GM12874 (cell line): ENCODE measurements around the gene MMP19.

ENCODE experiments used
- TF ChIP-seq, protein P1 (sequence below): IDR thresholded peaks from 2 replicates; pipeline ENCODE4 v1.5.1; 2011; ENCODE audit warnings: low read depth, mild to moderate bottlenecking, control low read depth, low read length, moderate library complexity; ENCODE audit not compliant: insufficient read depth

The MMP19 gene

DNA sequence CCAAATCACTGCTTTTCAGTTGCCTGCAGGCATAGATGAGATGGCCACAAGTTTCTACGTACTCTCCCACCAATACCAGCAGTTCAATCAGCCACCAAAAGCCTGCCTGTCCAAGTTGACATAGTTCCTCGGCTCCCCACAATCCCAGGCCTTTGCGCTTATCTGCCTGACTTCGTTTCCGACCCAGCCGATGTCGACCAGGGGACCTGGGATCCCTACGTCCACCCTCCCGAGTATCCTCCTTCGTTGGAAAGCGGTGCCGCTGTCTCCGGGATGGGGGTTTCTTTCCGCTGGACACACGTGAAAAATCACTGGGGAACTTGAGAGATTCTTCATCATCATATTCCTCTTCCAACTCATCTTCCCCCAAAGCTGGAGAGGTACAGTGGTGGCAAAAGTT is 14.9 kb downstream of the MMP19 start:
- TF ChIP-seq, protein P1, sequence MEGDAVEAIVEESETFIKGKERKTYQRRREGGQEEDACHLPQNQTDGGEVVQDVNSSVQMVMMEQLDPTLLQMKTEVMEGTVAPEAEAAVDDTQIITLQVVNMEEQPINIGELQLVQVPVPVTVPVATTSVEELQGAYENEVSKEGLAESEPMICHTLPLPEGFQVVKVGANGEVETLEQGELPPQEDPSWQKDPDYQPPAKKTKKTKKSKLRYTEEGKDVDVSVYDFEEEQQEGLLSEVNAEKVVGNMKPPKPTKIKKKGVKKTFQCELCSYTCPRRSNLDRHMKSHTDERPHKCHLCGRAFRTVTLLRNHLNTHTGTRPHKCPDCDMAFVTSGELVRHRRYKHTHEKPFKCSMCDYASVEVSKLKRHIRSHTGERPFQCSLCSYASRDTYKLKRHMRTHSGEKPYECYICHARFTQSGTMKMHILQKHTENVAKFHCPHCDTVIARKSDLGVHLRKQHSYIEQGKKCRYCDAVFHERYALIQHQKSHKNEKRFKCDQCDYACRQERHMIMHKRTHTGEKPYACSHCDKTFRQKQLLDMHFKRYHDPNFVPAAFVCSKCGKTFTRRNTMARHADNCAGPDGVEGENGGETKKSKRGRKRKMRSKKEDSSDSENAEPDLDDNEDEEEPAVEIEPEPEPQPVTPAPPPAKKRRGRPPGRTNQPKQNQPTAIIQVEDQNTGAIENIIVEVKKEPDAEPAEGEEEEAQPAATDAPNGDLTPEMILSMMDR: no peak

DNA sequence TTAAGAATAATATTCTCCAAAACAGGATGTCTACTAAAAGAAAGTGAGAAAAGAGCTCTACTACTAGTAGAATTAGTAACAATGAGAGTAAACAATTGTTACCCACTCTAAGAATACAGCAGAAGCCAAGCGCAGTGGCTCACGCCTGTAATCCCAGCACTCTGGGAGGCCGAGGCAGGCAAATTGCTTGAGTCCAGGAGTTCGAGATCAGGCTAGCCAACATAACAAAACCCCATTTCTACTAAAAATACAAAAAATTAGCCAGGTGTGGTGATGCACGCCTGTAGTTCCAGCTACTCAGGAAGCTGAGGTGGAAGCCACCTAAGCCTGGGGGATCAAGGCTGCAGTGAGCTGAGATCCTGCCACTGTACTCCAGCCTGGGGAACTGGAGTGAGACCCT is 18.0 kb downstream of the MMP19 start:
- TF ChIP-seq, protein P1: no peak

DNA sequence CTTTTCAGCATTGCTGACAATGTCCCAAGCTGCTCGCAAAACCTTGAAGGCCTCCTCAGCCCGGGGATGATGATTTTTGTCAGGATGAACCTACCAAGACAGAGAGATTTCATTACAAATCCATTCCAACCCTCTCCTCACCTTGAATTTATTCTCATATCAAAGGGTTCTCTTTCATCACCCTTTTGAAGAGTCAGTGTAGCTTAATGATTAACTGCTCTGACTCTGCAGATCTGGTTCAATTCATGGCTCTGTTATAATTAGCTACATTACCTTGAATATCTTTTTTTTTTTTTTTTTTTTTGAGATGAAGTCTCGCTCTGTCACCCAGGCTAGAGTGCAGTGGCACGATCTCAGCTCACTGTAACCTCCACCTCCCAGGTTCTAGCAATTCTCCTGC is 19.3 kb downstream of the MMP19 start:
- TF ChIP-seq, protein P1: no peak

DNA sequence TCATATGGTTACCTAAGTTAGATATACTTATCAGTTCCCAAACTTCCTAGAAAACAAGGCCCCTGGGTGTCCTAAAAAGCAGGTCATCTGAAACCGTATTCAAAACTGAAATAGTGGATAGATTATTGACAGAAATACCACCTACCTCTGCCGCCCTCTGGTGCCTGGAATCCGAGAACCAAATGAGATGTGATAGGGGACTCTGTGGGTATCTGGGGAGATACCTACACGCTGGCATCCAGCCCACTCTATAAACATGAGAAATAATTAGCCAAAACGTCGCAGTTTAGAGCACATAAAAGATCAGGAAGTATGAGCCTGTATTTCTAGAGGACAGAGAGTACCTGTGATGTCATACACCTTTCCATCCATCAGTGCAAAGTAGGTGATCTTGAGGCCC is 20.5 kb downstream of the MMP19 start:
- TF ChIP-seq, protein P1: no peak

DNA sequence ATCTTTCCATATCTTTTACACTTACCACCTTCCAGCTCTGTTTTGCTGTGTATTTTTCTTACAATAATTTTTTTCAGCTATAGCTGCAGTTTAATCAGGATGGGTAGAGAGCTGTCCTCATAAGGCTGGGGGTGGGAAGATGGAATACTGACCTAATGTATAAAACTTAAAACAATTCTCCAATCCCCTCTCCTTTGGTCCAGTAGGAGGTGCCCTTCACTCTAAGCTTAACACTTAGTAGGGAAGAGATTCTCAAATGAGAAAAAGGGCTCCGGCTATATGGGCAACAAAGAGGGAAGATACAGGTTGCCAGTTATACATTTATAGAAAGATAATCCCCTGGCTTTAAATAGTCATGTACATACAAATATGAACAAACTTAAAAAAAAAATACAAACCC is 22.1 kb downstream of the MMP19 start:
- TF ChIP-seq, protein P1: no peak

DNA sequence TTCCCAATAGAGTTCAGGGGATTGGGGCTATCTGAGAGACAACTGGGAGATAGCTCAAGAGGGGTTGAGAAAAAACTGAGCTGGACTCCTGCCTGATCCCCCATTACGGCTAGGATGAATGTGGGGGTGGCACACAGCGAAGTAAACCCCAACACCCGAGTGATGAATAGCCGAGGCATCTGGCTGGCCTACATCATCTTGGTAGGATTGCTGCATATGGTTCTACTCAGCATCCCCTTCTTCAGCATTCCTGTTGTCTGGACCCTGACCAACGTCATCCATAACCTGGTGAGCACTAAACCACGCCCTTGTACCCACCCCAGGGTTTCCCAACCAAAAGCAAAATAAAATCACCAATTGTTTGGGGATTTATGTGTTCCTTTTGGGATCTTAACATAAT is 23.9 kb downstream of the MMP19 start:
- TF ChIP-seq, protein P1: no peak

DNA sequence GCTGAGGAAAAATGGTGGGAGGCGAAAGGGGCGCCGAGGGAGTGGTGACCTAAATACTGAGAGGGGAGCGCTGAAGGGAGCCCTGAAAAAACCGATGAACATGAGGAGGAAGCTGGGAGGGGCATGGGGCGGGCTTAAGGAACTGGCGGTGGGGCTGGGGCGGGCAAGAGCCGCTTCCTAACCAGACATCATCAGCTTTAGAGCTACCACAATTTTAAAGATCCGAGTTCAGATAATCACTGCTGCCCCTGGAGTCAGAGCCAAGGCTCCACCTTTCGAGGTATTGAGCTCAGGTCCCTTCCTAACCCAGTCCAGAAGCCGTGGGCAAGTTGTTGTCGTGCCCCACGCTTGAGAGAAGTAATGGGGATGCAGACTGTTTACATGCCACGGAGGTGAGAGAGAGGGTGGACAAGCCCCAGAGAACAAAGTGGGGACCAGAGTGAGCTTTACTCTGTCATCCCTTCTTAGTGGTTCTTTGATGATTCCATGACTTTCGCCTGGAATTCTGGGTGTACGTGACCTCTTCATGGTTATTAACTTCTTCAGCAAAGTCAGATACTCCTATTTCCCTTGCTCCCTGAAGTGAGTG is 24.5 kb downstream of the MMP19 start:
- TF ChIP-seq, protein P1: no peak
